ENCODE data around the gene GSTK1. TPM values are rescaled to one million over a fixed set of nuclear protein-coding genes. Genes with fewer than 3 reads are reported as not detected.

The GSTK1 gene
- total and polyA plus RNA-seq, 4 donors, result 98.9 to 253 (median 187) TPM

- Histone ChIP-seq H3K27me3 (ENCODE audit: control insufficient read depth in 4 of 4, insufficient read depth in 4 of 4, low read length in 3 of 4) (no peaks in the 10 kb centered on the region), H3K27ac (ENCODE audit: low read depth in 1 of 2, low read length in 2 of 2) (no peak overlapping the region), H3K36me3 (ENCODE audit: control insufficient read depth in 4 of 4, insufficient read depth in 3 of 4, low read depth in 1 of 4, low read length in 3 of 4) (no peaks in the 10 kb centered on the region), H3K9me3 (ENCODE audit: control insufficient read depth in 4 of 4, low read length in 3 of 4) (no peaks in the 10 kb centered on the region), H3K4me1 (ENCODE audit: control insufficient read depth in 4 of 4, insufficient read depth in 4 of 4, low read length in 3 of 4) (peaks cover 0 to 24% (median 14%) of the 10 kb centered on the region in 4 donors), H3K9ac (ENCODE audit: low read depth in 1 of 2, low read length in 2 of 2) (no peak overlapping the region), H3K4me3 (ENCODE audit: low read depth in 1 of 3, low read length in 3 of 3) (no peak overlapping the region)
- no peak for DNase-seq (ENCODE audit: low spot score)
- 93% methylated on average over 2 of the region's 2 CpGs for WGBS
- TF ChIP-seq GABPA (IDR thresholded peaks at IDR 0.05 in 1 of 2, conservative IDR thresholded peaks at IDR 0.05 in 1 of 2), result no peak
Measured at GRCh38 chr7:143281529-143281928, 18.3 kb downstream of the GSTK1 start.

DNA sequence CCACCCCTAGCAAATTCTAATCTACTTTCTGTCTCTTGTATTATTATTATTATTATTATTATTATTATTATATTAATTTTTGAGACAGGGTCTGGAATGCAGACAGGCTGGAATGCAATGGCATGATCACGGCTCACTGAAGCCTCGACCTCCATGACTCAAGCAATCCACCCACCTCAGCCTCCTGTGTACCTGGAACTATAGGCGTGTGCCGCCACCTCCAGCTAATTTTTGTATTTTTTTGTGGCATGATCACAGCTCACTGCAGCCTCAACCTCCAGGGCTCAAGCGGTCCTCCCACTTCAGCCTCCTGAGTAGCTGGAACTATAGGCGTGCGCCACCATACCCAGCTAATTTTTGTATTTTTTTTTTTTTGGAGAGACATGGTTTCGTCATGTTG is 18.9 kb downstream of the GSTK1 start:
- TF ChIP-seq HNF4G (IDR thresholded peaks at IDR 0.05) (no peak), EGR1 (IDR thresholded peaks at IDR 0.05; ENCODE audit: low read depth in 2 of 2) (no peak), HNF4A (conservative IDR thresholded peaks at IDR 0.05) (no peak), RXRA (IDR thresholded peaks at IDR 0.05) (no peak), NR2F2 (IDR thresholded peaks at IDR 0.05) (no peak), RAD21 (IDR thresholded peaks at IDR 0.05) (no peak), ZBTB33 (IDR thresholded peaks at IDR 0.05) (no peak), YY1 (IDR thresholded peaks at IDR 0.05) (no peak), GABPA (IDR thresholded peaks at IDR 0.05 in 1 of 2, conservative IDR thresholded peaks at IDR 0.05 in 1 of 2) (no peak), REST (IDR thresholded peaks at IDR 0.05) (no peak), SP1 (IDR thresholded peaks at IDR 0.05) (no peak), TAF1 (conservative IDR thresholded peaks at IDR 0.05) (no peak), FOXA1 (IDR thresholded peaks at IDR 0.05) (no peak), JUND (IDR thresholded peaks at IDR 0.05) (no peak), FOXA2 (IDR thresholded peaks at IDR 0.05) (no peak)
- TF ChIP-seq, protein P1, sequence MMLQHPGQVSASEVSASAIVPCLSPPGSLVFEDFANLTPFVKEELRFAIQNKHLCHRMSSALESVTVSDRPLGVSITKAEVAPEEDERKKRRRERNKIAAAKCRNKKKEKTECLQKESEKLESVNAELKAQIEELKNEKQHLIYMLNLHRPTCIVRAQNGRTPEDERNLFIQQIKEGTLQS (IDR thresholded peaks at IDR 0.05), result no peak
- TF ChIP-seq, protein P2, sequence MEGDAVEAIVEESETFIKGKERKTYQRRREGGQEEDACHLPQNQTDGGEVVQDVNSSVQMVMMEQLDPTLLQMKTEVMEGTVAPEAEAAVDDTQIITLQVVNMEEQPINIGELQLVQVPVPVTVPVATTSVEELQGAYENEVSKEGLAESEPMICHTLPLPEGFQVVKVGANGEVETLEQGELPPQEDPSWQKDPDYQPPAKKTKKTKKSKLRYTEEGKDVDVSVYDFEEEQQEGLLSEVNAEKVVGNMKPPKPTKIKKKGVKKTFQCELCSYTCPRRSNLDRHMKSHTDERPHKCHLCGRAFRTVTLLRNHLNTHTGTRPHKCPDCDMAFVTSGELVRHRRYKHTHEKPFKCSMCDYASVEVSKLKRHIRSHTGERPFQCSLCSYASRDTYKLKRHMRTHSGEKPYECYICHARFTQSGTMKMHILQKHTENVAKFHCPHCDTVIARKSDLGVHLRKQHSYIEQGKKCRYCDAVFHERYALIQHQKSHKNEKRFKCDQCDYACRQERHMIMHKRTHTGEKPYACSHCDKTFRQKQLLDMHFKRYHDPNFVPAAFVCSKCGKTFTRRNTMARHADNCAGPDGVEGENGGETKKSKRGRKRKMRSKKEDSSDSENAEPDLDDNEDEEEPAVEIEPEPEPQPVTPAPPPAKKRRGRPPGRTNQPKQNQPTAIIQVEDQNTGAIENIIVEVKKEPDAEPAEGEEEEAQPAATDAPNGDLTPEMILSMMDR (IDR thresholded peaks at IDR 0.05; ENCODE audit: low read depth, low read length, missing input control), result no peak
- TF ChIP-seq, protein P3, sequence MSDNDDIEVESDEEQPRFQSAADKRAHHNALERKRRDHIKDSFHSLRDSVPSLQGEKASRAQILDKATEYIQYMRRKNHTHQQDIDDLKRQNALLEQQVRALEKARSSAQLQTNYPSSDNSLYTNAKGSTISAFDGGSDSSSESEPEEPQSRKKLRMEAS (IDR thresholded peaks at IDR 0.05), result no peak
- Histone ChIP-seq H3K9ac (ENCODE audit: low read depth in 1 of 2, low read length in 2 of 2) (no peak overlapping the region), H3K36me3 (ENCODE audit: control insufficient read depth in 4 of 4, insufficient read depth in 3 of 4, low read depth in 1 of 4, low read length in 3 of 4) (no peaks in the 10 kb centered on the region), H3K27ac (ENCODE audit: low read depth in 1 of 2, low read length in 2 of 2) (no peak overlapping the region), H3K4me3 (ENCODE audit: low read depth in 1 of 3, low read length in 3 of 3) (no peak overlapping the region), H3K27me3 (ENCODE audit: control insufficient read depth in 4 of 4, insufficient read depth in 4 of 4, low read length in 3 of 4) (no peaks in the 10 kb centered on the region), H3K4me1 (ENCODE audit: control insufficient read depth in 4 of 4, insufficient read depth in 4 of 4, low read length in 3 of 4) (peaks cover 0 to 24% (median 14%) of the 10 kb centered on the region in 4 donors), H3K9me3 (ENCODE audit: control insufficient read depth in 4 of 4, low read length in 3 of 4) (no peaks in the 10 kb centered on the region)
- no peak for DNase-seq (ENCODE audit: low spot score)
- 96% methylated on average over 8 of the region's 8 CpGs for WGBS
